ENCODE data around the gene HDAC2.

DNA sequence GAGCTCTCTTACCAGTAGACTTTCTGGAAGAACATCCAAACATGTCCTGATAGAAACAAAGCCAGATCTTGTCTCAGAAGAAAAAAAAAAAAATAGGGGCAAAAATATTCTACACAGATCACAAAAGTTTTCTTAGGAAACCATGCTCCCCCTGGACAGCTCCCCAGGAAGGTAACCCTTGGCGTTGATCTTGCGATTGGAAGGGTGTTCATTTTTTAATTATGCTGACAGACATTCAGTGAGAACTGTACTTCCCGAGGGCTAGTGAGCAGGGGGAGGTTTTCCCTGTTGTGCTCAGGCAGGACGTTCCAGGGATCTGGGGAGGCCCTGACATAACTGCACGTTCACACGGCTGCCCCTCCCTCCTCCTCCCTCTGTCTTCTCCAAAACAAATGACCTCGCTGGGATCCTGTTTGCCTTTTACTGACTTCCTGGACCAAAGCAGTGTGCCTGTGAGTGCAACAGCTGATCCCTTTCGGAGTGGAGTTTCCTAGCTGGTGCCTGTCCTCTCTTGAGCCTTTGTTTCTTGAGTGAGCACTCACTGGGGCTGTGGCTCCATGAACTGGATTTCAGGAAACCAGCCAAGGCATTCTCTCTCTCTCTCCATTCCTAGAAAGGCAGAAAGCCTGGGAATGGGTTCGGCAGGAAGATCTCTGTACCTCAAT lies 67.2 kb downstream of the HDAC2 start:
- TF ChIP-seq, protein P1, sequence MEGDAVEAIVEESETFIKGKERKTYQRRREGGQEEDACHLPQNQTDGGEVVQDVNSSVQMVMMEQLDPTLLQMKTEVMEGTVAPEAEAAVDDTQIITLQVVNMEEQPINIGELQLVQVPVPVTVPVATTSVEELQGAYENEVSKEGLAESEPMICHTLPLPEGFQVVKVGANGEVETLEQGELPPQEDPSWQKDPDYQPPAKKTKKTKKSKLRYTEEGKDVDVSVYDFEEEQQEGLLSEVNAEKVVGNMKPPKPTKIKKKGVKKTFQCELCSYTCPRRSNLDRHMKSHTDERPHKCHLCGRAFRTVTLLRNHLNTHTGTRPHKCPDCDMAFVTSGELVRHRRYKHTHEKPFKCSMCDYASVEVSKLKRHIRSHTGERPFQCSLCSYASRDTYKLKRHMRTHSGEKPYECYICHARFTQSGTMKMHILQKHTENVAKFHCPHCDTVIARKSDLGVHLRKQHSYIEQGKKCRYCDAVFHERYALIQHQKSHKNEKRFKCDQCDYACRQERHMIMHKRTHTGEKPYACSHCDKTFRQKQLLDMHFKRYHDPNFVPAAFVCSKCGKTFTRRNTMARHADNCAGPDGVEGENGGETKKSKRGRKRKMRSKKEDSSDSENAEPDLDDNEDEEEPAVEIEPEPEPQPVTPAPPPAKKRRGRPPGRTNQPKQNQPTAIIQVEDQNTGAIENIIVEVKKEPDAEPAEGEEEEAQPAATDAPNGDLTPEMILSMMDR (CRISPR knock-in tag; IDR thresholded peaks at IDR 0.05), result no peak
- TF ChIP-seq MYC (CRISPR knock-in tag; IDR thresholded peaks at IDR 0.05; ENCODE audit: borderline replicate concordance) (no peak), ZNF589 (CRISPR knock-in tag; conservative IDR thresholded peaks at IDR 0.05) (no peak), SATB2 (CRISPR knock-in tag; IDR thresholded peaks at IDR 0.05) (no peak), ZNF891 (CRISPR knock-in tag; IDR thresholded peaks at IDR 0.05) (no peak), PHF20 (CRISPR knock-in tag; IDR thresholded peaks at IDR 0.05) (no peak), POLR2AphosphoS5 (IDR thresholded peaks at IDR 0.05; ENCODE audit: low read depth, low read length) (no peak), FIP1L1 (IDR thresholded peaks at IDR 0.05; ENCODE audit: borderline replicate concordance, insufficient read depth, low read depth, low read length) (no peak), ELF4 (CRISPR knock-in tag; IDR thresholded peaks at IDR 0.05; ENCODE audit: borderline replicate concordance) (no peak)
- TF ChIP-seq, protein P2, sequence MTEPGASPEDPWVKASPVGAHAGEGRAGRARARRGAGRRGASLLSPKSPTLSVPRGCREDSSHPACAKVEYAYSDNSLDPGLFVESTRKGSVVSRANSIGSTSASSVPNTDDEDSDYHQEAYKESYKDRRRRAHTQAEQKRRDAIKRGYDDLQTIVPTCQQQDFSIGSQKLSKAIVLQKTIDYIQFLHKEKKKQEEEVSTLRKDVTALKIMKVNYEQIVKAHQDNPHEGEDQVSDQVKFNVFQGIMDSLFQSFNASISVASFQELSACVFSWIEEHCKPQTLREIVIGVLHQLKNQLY (CRISPR knock-in tag; IDR thresholded peaks at IDR 0.05), result no peak
